Measurements from ENCODE around the gene SETD1A. TPM values are rescaled to one million over a fixed set of nuclear protein-coding genes. Genes with fewer than 3 reads are reported as not detected.
"Not testable (repeated sequence)": the region's sequence is repeated elsewhere in the genome, so short reads cannot be mapped to it uniquely, and the experiment has no call there.

SETD1A gene
- total RNA-seq, 1 experiment from 2014 or later, result 8.9 TPM

DNA sequence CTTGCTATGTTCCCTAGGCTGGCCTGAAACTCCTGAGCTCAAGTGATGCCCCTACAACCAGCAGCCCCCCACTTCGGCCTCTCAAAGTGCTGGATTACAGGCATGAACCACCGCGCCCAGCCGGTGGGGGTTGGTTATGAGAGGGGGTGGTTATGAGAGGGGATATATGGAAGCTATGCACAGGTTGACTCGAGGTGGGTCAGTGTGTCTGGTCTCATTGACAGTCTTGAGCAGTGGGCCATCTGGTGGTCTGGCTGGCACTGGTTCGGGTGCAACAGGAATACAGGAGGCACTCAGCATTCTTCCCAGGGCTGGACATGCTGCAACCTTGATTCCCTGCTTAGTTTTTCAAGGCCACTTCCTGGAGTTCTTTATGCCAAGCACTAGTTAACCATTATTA is 58.5 kb downstream of the SETD1A start:
- DNase-seq, result no peak
- H3K9me3 ChIP-seq (replicated peaks), result no peaks in the 10 kb centered on the region
- no peaks in the 10 kb centered on the region for H3K36me3 ChIP-seq
- H3K4me1 ChIP-seq, result no peaks in the 10 kb centered on the region
- H3K27me3 ChIP-seq, result 0 out of 2 replicates have a peak, but pooled peaks cover under 1% of the 10 kb centered on the region
- no peak overlapping the region for H3K27ac ChIP-seq
- no peak overlapping the region for H3K4me3 ChIP-seq

DNA sequence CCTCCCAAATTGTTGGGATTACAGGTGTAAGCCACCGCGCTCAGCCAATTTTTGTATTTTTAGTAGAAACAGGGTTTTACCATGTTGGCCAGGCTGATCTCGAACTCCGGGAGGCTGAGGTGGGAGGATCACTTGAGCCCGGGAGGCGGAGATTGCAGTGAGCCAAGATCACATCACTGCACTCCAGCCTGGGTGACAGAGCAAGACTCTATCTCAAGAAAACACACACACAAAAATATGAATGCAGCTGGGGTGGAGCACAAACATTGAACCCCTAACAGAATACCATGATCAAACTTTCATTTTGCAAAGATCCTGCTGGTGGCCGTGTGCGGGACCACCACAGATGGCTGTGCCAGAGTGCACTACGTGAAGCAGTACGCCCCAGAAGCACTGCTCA is 60.2 kb downstream of the SETD1A start:
- H3K27ac ChIP-seq; H3K9me3 ChIP-seq (replicated peaks); H3K36me3 ChIP-seq; H3K27me3 ChIP-seq; DNase-seq; H3K4me1 ChIP-seq; H3K4me3 ChIP-seq: not testable (repeated sequence)

DNA sequence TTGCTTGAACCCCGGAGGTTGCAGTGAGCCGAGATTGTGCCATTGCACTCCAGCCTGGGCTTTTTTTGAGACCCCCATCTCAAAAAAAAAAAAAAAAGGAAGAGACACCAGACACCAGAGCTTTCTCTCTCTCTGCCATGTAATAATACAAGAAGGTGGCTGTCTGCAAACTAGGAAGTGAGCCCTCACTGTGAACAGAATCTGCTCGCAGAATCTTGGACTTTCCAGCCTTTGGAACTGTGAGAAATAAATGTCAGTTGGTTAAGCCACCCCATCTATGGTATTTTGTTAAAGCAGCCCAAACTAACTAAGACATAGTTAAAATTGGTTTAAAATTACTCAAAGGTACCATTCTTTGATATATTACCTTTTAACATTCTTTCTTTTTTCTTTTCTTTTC is 63.0 kb downstream of the SETD1A start:
- peaks cover 12% of the 10 kb centered on the region for H3K4me1 ChIP-seq
- H3K27ac ChIP-seq, result no peak overlapping the region
- no peaks in the 10 kb centered on the region for H3K36me3 ChIP-seq
- no peak overlapping the region for H3K4me3 ChIP-seq
- no peaks in the 10 kb centered on the region for H3K27me3 ChIP-seq
- no peaks in the 10 kb centered on the region for H3K9me3 ChIP-seq (replicated peaks)
- no peak for DNase-seq

DNA sequence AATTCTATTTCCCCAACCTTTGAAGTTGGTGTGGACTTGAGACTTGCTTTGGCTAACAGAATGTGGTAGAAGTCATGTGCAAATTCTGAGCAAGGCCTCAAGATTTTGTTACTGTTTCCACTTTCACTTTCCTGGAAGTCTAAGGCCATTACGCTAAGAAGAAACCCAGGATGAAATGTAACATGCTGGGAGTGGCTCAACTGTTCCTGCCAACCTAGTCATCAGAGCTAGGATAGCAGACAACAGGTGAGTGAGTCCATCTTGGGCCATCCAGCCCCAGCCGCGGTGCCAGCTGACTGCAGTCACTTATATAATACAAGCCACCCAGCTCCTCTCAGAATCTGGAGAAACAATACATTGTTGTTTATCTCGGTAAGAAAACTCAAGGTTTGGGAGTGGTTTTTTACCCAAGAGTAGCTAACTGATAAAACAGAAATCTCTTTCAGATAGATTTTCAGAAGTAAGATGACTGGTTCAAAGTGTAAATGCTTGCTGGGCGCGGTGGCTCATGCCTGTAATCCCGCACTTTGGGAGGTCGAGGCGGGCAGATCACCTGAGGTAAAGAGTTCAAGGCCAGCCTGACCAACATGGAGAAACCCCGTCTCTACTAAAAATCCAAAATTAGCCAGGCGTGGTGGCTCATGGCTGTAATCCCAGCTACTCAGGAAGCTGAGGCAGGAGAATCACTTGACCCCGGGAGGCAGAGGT is 65.1 kb downstream of the SETD1A start:
- Histone ChIP-seq H3K27me3 (no peaks in the 10 kb centered on the region), H3K27ac (peak overlapping the region; percentile 60; the same call in 1 of the 2 replicates), H3K4me3 (no peak overlapping the region), H3K36me3 (no peaks in the 10 kb centered on the region), H3K4me1 (peaks cover 12% of the 10 kb centered on the region), H3K9me3 (replicated peaks) (no peaks in the 10 kb centered on the region)
- peak; percentile 65 to 80 for DNase-seq

DNA sequence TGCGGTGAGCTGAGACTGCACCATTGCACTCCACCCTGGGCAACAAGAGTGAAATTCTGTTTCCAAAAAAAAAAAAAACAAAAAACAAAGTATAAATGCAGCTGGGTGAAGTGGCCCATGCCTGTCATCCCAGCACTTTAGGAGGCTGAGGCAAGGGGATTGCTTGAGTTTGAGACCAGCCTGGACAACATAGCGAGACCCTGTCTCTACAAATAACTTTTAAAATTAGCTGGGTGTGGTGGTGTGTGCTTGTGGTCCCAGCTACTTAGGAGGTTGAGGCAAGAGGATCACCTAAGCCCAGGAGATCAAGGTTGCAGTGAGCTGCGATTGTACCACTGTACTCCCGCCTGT is 65.7 kb downstream of the SETD1A start:
- no peaks in the 10 kb centered on the region for H3K36me3 ChIP-seq

DNA sequence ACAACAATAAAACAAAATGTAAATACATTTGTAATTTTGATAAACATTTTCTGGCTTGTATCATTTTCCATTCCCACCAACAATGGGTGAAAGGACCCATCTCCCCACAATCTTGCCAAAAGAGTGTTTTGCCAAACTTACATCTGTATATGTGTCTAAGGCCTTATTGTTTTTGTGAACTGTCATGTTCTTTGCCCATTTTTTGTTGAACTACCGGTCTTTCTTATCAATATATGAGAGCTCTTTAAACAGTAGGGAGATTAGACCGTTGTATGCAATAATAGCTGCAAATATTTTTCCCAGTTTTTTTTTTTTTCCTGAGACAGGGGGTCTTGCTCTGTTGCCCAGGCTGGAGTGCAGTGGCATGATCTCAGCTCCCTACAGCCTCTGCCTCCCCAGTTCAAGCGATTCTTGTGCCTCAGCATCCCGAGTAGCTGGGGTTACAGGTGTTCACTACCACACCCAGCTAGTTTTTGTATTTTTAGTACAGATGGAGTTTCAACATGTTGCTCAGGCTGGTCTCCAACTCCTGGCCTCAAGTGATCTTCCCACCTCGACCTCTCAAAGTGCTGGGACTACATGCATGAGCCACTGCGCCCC is 66.2 kb downstream of the SETD1A start:
- H3K27me3 ChIP-seq, result no peaks in the 10 kb centered on the region
- H3K27ac ChIP-seq, result no peak overlapping the region
- no peaks in the 10 kb centered on the region for H3K36me3 ChIP-seq
- H3K4me3 ChIP-seq, result no peak overlapping the region
- no peaks in the 10 kb centered on the region for H3K9me3 ChIP-seq (replicated peaks)
- no peak for DNase-seq
- H3K4me1 ChIP-seq, result peaks cover 18% of the 10 kb centered on the region

More for the DNA sequence above, 65.7 kb downstream of the SETD1A start:
- Histone ChIP-seq H3K27ac (peak overlapping the region; percentile 60; the same call in 1 of the 2 replicates), H3K4me1 (peaks cover 14% of the 10 kb centered on the region), H3K27me3 (no peaks in the 10 kb centered on the region), H3K4me3 (no peak overlapping the region), H3K9me3 (replicated peaks) (no peaks in the 10 kb centered on the region)
- no peak for DNase-seq

DNA sequence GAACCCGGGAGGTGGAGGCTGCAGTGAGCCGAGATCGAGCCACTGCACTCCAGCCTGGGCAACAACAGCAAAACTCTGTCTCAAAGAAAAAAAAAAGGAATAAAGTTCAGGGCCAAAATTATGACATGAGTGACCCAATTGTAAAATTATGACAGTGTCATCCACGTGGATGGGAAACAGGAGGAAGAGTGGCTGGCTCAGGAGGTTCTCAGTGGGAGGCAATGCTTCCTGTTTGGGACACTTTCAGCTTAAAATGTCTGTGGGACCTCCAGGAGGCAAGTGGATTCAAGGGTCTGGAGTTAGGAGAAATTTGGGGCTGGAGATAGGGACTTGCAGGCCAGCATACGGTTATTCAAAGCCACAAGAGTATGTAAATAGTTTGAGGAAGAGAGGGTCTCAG is 67.8 kb downstream of the SETD1A start:
- no peaks in the 10 kb centered on the region for H3K9me3 ChIP-seq (replicated peaks)
- H3K4me1 ChIP-seq, result peaks cover 24% of the 10 kb centered on the region
- DNase-seq, result no peak
- no peaks in the 10 kb centered on the region for H3K36me3 ChIP-seq
- no peaks in the 10 kb centered on the region for H3K27me3 ChIP-seq
- H3K4me3 ChIP-seq, result no peak overlapping the region
- H3K27ac ChIP-seq, result no peak overlapping the region

DNA sequence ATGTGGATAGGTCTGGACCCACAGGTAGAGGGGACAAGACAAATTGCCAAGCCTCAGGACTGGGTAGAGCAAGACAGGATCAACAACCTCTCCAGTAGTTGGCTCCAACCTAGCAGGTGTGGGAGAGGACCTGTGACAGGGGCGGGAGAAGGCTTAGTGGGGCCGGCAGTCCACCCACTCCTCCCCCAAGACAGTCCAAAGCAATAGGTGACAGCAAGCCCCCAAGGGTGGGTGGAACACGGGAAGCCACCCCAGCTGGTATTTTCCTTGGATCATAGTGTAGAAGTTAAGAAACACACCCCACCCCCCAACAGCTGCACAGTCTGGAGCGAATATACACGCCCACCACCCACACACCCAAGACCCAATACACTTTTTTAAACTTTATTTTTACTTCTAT is 71.7 kb downstream of the SETD1A start:
- DNase-seq, result peak in 1 of 2 experiments; percentile 24
- Histone ChIP-seq H3K4me1 (peaks cover 16% of the 10 kb centered on the region), H3K9me3 (replicated peaks) (no peaks in the 10 kb centered on the region)

DNA sequence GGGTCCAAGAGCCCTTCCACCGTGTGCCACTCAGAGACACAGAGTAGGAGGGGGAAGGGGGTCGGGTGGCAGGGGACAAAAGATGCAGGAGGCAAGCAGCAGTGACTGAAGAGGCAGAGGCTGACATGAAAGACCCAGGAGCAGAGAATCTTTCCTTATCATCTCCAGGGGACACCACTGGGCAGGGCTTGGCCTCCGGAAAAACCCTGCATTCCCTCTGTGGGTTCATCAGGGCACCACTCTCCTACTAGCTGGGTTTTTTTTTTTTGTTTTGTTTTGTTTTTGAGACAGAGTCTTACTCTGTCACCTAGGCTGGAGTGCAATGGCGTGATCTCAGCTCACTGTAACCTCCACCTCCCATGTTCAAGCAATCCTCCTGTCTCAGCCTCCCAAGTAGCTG is 73.7 kb downstream of the SETD1A start:
- Histone ChIP-seq H3K4me3 (no peak overlapping the region), H3K4me1 (peaks cover 16% of the 10 kb centered on the region), H3K9me3 (replicated peaks) (no peaks in the 10 kb centered on the region), H3K27me3 (no peaks in the 10 kb centered on the region), H3K36me3 (peaks cover 7% of the 10 kb centered on the region), H3K27ac (no peak overlapping the region)
- DNase-seq, result no peak

More for the DNA sequence above, 71.7 kb downstream of the SETD1A start:
- Histone ChIP-seq H3K27me3 (no peaks in the 10 kb centered on the region), H3K4me3 (no peak overlapping the region), H3K27ac (no peak overlapping the region), H3K36me3 (no peaks in the 10 kb centered on the region)

DNA sequence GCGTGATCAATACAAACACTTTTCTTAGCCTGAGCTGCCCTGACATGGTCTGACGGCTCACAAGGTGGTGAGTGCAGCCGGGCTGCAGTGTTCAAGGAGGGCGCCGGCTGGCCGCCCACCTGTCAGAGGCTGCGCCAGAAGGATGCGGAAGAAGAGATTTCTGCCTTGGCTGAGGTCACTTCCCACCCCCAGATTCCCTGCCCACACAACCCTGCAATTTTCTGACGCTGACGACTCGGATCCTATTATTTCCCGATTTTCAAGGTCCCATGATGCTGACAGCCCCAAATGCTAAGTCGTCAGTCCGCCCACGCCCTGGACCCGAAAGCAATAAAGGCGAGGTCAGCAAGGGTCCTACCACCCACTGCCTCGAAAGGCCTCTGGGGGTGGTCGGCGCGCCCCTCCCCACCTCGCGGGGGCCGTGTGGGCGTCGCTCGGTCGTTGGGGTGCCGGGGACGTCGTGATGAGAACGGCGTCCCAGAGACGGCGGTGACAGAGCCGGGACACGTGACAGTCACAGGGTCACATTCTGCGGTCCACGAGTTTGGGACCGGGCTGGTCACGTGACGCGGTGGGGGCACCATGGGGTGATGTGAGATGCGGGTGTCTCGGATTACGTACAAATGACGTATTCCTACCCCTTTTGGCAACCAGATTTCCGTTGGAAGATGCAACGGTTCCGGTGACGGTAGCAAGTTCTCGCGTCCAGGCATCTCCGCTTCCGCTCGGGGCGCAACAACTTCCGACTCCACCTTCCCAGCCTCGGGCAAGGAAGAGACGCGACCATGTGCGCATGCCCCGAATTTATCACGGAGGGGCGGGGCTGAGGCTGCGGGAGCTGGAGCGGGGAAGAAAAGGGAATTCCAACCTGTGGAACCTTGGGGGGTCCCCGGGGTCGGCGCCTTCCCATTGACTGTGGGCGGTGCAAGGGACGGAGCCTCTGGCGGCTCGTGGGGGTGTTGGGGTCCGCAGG is 75.5 kb downstream of the SETD1A start, which contains the start of gene STX4:
TSS of gene STX4 (plus strand) at position 823 of the 973 bp plus-strand sequence. CDS start 248 bp downstream, outside the sequence.
- Histone ChIP-seq H3K36me3 (peaks cover 12% of the 10 kb centered on the region), H3K27ac (peak within 1 kb of the TSS; percentile 86), H3K27me3 (no peaks in the 10 kb centered on the region), H3K4me1 (peaks cover 15% of the 10 kb centered on the region), H3K4me3 (peak within 1 kb of the TSS; percentile 84), H3K9me3 (replicated peaks) (no peaks in the 10 kb centered on the region)
- DNase-seq, result peak; percentile 97

DNA sequence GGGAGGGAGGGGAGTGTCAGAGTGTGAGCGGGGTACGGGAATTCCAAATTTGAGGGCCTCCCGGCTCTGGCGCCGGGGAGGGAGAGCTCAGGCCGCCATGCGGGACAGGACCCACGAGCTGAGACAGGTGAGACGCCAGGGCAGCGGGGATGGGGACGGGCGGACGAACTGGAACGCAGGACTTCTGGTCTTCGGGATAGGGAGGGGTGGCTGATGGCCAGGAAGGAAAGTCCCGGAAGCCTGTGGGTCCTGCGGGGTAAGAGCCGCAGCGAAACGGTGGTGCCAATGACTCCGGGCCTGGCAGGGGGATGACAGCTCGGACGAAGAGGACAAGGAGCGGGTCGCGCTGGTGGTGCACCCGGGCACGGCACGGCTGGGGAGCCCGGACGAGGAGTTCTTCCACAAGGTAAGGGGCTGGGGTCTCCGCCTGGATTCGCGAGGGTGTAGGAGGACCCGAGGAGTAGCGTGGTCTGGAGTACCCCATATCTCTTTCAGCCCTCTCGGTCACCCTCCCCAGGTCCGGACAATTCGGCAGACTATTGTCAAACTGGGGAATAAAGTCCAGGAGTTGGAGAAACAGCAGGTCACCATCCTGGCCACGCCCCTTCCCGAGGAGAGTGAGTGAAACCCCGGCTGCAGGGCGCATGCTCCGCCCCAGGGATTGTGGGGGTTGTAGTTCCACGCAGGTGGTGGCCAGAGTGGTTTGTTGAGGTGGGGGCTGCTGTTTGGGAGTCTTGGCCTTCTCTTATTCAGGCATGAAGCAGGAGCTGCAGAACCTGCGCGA is 76.3 kb downstream of the SETD1A start:
- H3K36me3 ChIP-seq, result peaks cover 12% of the 10 kb centered on the region
- DNase-seq, result peak; percentile 88 to 90
- H3K27ac ChIP-seq, result peak overlapping the region; percentile 86
- H3K4me3 ChIP-seq, result peak overlapping the region; percentile 84
- H3K4me1 ChIP-seq, result peaks cover 8% of the 10 kb centered on the region
- no peaks in the 10 kb centered on the region for H3K9me3 ChIP-seq (replicated peaks)
- no peaks in the 10 kb centered on the region for H3K27me3 ChIP-seq
